Skeletal muscle tissue (tissue), 4 donors: Measurements from ENCODE around the gene CPT2. TPM values are rescaled to one million over a fixed set of nuclear protein-coding genes. Genes with fewer than 3 reads are reported as not detected.

ENCODE experiments used
- H3K27ac ChIP-seq: one replicate; pipeline ENCODE4 v1.7.0; 2013; ENCODE audit warnings: mild to moderate bottlenecking, low read depth, low read length, inconsistent platforms
- H3K27me3 ChIP-seq, 3 donors: one replicate each; pipeline ENCODE4 v1.7.0; 2013; ENCODE audit warnings: low read length in 3 of 3; ENCODE audit not compliant: control insufficient read depth in 3 of 3, insufficient read depth in 3 of 3
- H3K36me3 ChIP-seq, 3 donors: one replicate each; pipeline ENCODE4 v1.7.0; 2013; ENCODE audit warnings: low read length in 3 of 3; ENCODE audit not compliant: control insufficient read depth in 3 of 3, insufficient read depth in 3 of 3
- H3K4me1 ChIP-seq, 3 donors: one replicate each; pipeline ENCODE4 v1.7.0; 2013; ENCODE audit warnings: low read length in 3 of 3, mild to moderate bottlenecking in 3 of 3; ENCODE audit not compliant: control insufficient read depth in 3 of 3, insufficient read depth in 3 of 3
- H3K4me3 ChIP-seq, 3 donors: one replicate each; pipeline ENCODE4 v1.7.0; 2013; ENCODE audit warnings: low read length in 3 of 3
- H3K9ac ChIP-seq, 3 donors: one replicate each; pipeline ENCODE4 v1.7.0; 2013; ENCODE audit warnings: low read length in 3 of 3, mild to moderate bottlenecking in 3 of 3, moderate library complexity in 2 of 3, low read depth in 1 of 3
- H3K9me3 ChIP-seq, 3 donors: one replicate each; pipeline ENCODE4 v1.7.0; 2013; ENCODE audit warnings: low read length in 3 of 3; ENCODE audit not compliant: control insufficient read depth in 3 of 3
- total RNA-seq: library from RNA; depleted of rRNA; stranded (reverse); fragments of >200 nt; gene quantifications from one replicate; pipeline ENCODE4 v1.2.3, GENCODE V29; 2014
- donor health status: Osteomylitis.

The CPT2 gene
- total RNA-seq, 1 donor from 2014 or later: 8.9 TPM

DNA sequence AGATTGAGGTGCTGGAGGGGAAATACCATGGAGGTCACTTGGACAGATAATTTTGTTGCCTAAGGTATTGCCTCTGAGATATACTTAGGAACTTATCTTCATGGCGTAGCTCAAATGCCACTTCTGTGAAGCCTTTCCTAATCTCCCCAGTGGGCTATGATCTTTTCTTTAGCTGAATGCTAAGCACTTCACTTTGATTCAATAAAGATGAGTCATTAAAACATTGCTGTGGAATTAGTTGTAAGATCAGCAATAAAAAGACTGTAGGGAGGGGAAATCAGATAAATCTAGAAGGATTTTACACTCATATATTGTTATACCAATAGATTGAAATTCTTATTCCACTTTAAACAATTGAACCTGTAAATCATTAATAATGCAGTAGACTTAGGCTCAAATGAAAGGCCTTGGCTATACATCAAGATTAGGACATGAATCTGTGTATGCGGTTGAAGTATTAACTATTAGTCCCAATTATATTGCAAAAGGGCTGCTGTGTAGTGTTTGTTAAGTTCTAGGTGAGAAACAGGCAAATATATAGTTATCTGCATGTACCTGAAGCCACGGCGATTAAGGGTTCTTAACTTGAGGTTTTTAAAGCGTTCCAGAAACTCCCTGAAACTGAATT lies 60.9 kb downstream of the CPT2 start:
- Histone ChIP-seq H3K4me3 (no peak overlapping the region), H3K36me3 (no peaks in the 10 kb centered on the region), H3K9ac (no peak overlapping the region), H3K27ac (no peak overlapping the region), H3K9me3 (no peaks in the 10 kb centered on the region), H3K27me3 (peaks cover 0 to 2% (median 0%) of the 10 kb centered on the region in 3 donors), H3K4me1 (no peaks in the 10 kb centered on the region)

DNA sequence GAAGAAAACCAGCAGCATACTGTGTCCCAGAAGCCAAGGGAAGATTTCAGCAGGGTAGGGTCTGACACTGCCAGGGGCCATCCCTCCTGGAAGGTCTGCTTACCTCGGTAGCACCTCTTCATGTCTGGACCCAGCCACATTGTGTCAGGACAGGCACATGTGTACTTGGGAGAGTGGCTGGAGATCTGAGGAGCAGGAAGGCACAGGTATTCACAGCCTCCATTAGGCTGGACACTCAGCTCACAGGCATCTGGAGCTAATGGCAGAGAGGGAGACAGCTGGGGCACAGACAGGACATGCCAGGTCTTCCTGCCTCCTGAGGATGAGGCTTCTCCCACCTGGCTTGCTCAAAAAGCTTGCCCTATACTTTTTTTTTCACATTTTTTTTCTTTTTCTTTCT lies 61.6 kb downstream of the CPT2 start:
- Histone ChIP-seq H3K9me3 (no peaks in the 10 kb centered on the region), H3K4me1 (no peaks in the 10 kb centered on the region), H3K9ac (no peak overlapping the region), H3K27ac (no peak overlapping the region), H3K27me3 (peaks cover 0 to 2% (median 0%) of the 10 kb centered on the region in 3 donors), H3K36me3 (no peaks in the 10 kb centered on the region), H3K4me3 (no peak overlapping the region)

GRCh38 chr1:53259932-53260331 lies 63.3 kb downstream of the CPT2 start:
- H3K9ac ChIP-seq: no peak overlapping the region
- H3K4me1 ChIP-seq: no peaks in the 10 kb centered on the region
- H3K27ac ChIP-seq: no peak overlapping the region
- H3K4me3 ChIP-seq: no peak overlapping the region
- no peaks in the 10 kb centered on the region for H3K9me3 ChIP-seq
- peaks cover 0 to 2% (median 0%) of the 10 kb centered on the region in 3 donors for H3K27me3 ChIP-seq
- H3K36me3 ChIP-seq: peaks cover 0 to 2% (median 0%) of the 10 kb centered on the region in 3 donors

DNA sequence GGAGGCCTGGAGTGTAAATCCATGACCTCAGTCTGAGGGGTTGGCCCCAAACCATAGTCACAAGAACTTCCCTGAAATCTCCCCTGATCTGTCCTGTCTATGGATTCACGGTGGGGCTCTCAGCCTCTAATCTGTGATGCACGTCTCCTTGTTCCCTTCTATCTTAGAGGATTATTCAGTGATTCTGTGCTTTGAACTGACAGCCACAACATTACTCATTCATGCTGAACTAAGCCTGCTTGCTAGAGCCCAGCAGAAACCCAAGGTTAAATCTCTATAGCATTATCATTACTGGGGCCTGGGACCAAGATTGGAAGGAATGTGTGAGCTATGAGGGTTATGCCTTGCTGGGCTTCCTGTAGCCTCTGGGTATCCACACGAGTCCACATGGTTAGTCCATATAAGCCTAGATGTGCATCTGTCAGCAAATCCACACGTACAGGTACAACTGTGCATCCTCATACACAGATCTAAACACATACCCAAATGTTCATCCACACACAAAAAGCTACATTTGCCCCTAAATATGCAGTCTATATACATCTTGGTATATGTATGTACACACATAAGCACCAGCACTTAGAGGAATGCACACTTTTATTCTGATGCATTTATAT lies 64.1 kb downstream of the CPT2 start:
- Histone ChIP-seq H3K9me3 (no peaks in the 10 kb centered on the region), H3K4me3 (no peak overlapping the region), H3K4me1 (no peaks in the 10 kb centered on the region), H3K27ac (no peak overlapping the region), H3K36me3 (peaks cover 0 to 2% (median 0%) of the 10 kb centered on the region in 3 donors), H3K9ac (no peak overlapping the region), H3K27me3 (peaks cover 0 to 2% (median 0%) of the 10 kb centered on the region in 3 donors)

- H3K36me3 ChIP-seq: peaks cover 0 to 2% (median 0%) of the 10 kb centered on the region in 3 donors
- H3K4me3 ChIP-seq: no peak overlapping the region
- peaks cover 0 to 2% (median 0%) of the 10 kb centered on the region in 3 donors for H3K27me3 ChIP-seq
- H3K4me1 ChIP-seq: no peaks in the 10 kb centered on the region
- H3K9ac ChIP-seq: no peak overlapping the region
- H3K9me3 ChIP-seq: no peaks in the 10 kb centered on the region
- no peak overlapping the region for H3K27ac ChIP-seq
Measured at GRCh38 chr1:53262000-53262399, 65.4 kb downstream of the CPT2 start.

Other genes starting within 250 kb of the CPT2 start
- 3.7 TPM for gene PODN, start 134.6 kb upstream of the CPT2 start, total RNA-seq
- gene SLC1A7, start 54.2 kb upstream of the CPT2 start, total RNA-seq: not detected
- 38.1 TPM for gene CZIB, start 23.8 kb downstream of the CPT2 start, total RNA-seq
- 33.4 TPM for gene MAGOH, start 41.7 kb downstream of the CPT2 start, total RNA-seq
- 1.6 TPM for gene LRP8, start 131.2 kb downstream of the CPT2 start, total RNA-seq